ENCODE data around the gene CCDC7. TPM values are rescaled to one million over a fixed set of nuclear protein-coding genes. Genes with fewer than 3 reads are reported as not detected.

Gene CCDC7
- total and polyA plus RNA-seq, 10 of the 15 experiments (the other 5 are each of a cell fraction or from before 2014, with no cell fraction given), result 1.8 to 5.6 (median 3.4) TPM

DNA sequence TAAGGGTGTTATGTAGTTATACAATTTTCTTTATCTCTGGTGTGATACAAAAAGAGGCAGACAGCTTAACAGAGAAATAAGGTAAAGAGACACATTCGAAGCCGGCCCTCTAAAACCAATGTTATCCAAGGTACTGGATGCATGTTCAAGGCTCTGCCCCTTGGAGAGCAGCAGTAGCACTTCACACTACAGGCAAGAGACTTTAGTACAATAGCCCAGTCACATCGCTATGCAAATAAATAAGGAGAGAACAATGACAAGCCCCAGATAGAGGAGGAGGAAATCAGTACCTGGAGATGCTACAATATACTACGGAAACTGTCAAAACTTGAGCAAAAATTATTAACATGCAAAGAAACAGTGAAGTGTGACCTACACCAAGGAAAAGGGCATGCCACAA lies 401.0 kb downstream of the CCDC7 start:
- Histone ChIP-seq H3K9ac (ENCODE audit: control insufficient read depth, insufficient read depth, low read length) (no peak overlapping the region), H4K20me1 (ENCODE audit: control insufficient read depth, insufficient read depth) (no peaks in the 10 kb centered on the region), H3K27me3 (replicated peaks in 1 of 2; ENCODE audit: control insufficient read depth in 2 of 2, insufficient read depth in 2 of 2, low read length in 1 of 2) (no peaks in the 10 kb centered on the region), H3K79me2 (ENCODE audit: control insufficient read depth, insufficient read depth, low read length) (no peaks in the 10 kb centered on the region), H3K4me2 (ENCODE audit: control insufficient read depth, insufficient read depth) (no peak overlapping the region), H3K4me3 (no peak overlapping the region), H3K9me3 (replicated peaks; ENCODE audit: control insufficient read depth, insufficient read depth, low read length) (no peaks in the 10 kb centered on the region), H3K27ac (ENCODE audit: control insufficient read depth, insufficient read depth) (no peak overlapping the region), H3K36me3 (ENCODE audit: control insufficient read depth in 2 of 2, insufficient read depth in 2 of 2, low read length in 1 of 2) (no peaks in the 10 kb centered on the region), H2AFZ (ENCODE audit: control insufficient read depth, low read depth, low read length) (no peak overlapping the region), H3K4me1 (ENCODE audit: control insufficient read depth, insufficient read depth, low read length) (no peaks in the 10 kb centered on the region)
- ChIA-PET SMC1A (ENCODE audit: uncharacterized antibody, unreplicated experiment) (no interaction called here), RAD21 (ENCODE audit: unreplicated experiment) (no interaction called here), POLR2A (no interaction called here), CTCF (no interaction called here)
- BruUV-seq (replicated peaks), result no TSS peak
- ATAC-seq (no peak), DNase-seq (ENCODE audit: low read depth, low spot score) (no peak), FAIRE-seq (no peak)
- TF ChIP-seq CHD1 (IDR thresholded peaks at IDR 0.05; ENCODE audit: low read depth, low read length) (no peak), RELA (IDR thresholded peaks at IDR 0.05; ENCODE audit: borderline replicate concordance, partially characterized antibody) (no peak), PAX8 (IDR thresholded peaks at IDR 0.05) (no peak), ASH2L (IDR thresholded peaks at IDR 0.05; ENCODE audit: borderline replicate concordance, low read depth) (no peak), RCOR1 (conservative IDR thresholded peaks at IDR 0.05; ENCODE audit: low read depth, low read length) (no peak), STAT1 (conservative IDR thresholded peaks at IDR 0.05) (no peak), NR2C2 (IDR thresholded peaks at IDR 0.05; ENCODE audit: borderline replicate concordance, control insufficient read depth, insufficient read length, low read depth) (no peak), NFXL1 (IDR thresholded peaks at IDR 0.05; ENCODE audit: borderline replicate concordance) (no peak), RFX5 (IDR thresholded peaks at IDR 0.05; ENCODE audit: low read depth, low read length) (no peak), ZNF207 (IDR thresholded peaks at IDR 0.05; ENCODE audit: borderline replicate concordance) (no peak), DPF2 (IDR thresholded peaks at IDR 0.05) (no peak), GABPA (IDR thresholded peaks at IDR 0.05; ENCODE audit: low read depth) (no peak), EP300 (IDR thresholded peaks at IDR 0.05; ENCODE audit: borderline replicate concordance in 1 of 2, control insufficient read depth in 1 of 2, low read depth in 2 of 2, low read length in 2 of 2) (no peak)
- TF ChIP-seq, protein P1, sequence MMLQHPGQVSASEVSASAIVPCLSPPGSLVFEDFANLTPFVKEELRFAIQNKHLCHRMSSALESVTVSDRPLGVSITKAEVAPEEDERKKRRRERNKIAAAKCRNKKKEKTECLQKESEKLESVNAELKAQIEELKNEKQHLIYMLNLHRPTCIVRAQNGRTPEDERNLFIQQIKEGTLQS (IDR thresholded peaks at IDR 0.05; ENCODE audit: borderline replicate concordance, extremely low read depth, low read depth, low read length), result no peak
- TF ChIP-seq, protein P2, sequence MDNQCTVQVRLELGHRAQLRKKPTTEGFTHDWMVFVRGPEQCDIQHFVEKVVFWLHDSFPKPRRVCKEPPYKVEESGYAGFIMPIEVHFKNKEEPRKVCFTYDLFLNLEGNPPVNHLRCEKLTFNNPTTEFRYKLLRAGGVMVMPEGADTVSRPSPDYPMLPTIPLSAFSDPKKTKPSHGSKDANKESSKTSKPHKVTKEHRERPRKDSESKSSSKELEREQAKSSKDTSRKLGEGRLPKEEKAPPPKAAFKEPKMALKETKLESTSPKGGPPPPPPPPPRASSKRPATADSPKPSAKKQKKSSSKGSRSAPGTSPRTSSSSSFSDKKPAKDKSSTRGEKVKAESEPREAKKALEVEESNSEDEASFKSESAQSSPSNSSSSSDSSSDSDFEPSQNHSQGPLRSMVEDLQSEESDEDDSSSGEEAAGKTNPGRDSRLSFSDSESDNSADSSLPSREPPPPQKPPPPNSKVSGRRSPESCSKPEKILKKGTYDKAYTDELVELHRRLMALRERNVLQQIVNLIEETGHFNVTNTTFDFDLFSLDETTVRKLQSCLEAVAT (IDR thresholded peaks at IDR 0.05), result no peak
- TF ChIP-seq, protein P3, sequence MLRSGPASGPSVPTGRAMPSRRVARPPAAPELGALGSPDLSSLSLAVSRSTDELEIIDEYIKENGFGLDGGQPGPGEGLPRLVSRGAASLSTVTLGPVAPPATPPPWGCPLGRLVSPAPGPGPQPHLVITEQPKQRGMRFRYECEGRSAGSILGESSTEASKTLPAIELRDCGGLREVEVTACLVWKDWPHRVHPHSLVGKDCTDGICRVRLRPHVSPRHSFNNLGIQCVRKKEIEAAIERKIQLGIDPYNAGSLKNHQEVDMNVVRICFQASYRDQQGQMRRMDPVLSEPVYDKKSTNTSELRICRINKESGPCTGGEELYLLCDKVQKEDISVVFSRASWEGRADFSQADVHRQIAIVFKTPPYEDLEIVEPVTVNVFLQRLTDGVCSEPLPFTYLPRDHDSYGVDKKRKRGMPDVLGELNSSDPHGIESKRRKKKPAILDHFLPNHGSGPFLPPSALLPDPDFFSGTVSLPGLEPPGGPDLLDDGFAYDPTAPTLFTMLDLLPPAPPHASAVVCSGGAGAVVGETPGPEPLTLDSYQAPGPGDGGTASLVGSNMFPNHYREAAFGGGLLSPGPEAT (IDR thresholded peaks at IDR 0.05; ENCODE audit: low read depth), result no peak
- TF ChIP-seq, protein P4, sequence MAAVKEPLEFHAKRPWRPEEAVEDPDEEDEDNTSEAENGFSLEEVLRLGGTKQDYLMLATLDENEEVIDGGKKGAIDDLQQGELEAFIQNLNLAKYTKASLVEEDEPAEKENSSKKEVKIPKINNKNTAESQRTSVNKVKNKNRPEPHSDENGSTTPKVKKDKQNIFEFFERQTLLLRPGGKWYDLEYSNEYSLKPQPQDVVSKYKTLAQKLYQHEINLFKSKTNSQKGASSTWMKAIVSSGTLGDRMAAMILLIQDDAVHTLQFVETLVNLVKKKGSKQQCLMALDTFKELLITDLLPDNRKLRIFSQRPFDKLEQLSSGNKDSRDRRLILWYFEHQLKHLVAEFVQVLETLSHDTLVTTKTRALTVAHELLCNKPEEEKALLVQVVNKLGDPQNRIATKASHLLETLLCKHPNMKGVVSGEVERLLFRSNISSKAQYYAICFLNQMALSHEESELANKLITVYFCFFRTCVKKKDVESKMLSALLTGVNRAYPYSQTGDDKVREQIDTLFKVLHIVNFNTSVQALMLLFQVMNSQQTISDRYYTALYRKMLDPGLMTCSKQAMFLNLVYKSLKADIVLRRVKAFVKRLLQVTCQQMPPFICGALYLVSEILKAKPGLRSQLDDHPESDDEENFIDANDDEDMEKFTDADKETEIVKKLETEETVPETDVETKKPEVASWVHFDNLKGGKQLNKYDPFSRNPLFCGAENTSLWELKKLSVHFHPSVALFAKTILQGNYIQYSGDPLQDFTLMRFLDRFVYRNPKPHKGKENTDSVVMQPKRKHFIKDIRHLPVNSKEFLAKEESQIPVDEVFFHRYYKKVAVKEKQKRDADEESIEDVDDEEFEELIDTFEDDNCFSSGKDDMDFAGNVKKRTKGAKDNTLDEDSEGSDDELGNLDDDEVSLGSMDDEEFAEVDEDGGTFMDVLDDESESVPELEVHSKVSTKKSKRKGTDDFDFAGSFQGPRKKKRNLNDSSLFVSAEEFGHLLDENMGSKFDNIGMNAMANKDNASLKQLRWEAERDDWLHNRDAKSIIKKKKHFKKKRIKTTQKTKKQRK (IDR thresholded peaks at IDR 0.05; ENCODE audit: low read depth, low read length), result no peak
- intact Hi-C loops (cut with micrococcal nuclease; ENCODE audit: unreplicated experiment) (no loop called here), in situ Hi-C loops (cut with MboI) (no loop called here)
- 73% methylated on average over 4 of the region's 4 CpGs for WGBS (ENCODE audit: insufficient coverage, insufficient replicate concordance, low lambda C conversion rate, missing lambda C conversion rate)
